Measurements from ENCODE around the gene LCN1.

DNA sequence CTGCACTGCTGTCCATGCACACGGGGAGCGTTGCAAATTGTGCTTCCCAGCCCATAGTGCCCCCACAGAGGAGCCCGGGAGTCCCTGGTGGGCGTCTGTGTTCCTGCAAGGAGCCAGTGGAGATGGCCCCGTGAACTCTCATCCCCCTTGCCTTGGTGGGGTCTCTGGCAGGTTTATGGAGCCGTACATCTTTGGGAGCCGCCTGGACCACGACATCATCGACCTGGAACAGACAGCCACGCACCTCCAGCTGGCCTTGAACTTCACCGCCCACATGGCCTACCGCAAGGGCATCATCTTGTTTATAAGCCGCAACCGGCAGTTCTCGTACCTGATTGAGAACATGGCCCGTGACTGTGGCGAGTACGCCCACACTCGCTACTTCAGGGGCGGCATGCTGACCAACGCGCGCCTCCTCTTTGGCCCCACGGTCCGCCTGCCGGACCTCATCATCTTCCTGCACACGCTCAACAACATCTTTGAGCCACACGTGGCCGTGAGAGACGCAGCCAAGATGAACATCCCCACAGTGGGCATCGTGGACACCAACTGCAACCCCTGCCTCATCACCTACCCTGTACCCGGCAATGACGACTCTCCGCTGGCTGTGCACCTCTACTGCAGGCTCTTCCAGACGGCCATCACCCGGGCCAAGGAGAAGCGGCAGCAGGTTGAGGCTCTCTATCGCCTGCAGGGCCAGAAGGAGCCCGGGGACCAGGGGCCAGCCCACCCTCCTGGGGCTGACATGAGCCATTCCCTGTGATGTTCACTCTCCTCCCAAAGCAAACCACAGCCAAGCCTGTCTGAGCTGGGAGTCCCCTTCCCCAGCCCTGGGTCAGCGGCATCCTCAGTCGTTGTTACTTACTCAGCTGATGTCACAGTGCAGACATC lies 17.6 kb upstream of the LCN1 start:
- TF ChIP-seq, protein P1, sequence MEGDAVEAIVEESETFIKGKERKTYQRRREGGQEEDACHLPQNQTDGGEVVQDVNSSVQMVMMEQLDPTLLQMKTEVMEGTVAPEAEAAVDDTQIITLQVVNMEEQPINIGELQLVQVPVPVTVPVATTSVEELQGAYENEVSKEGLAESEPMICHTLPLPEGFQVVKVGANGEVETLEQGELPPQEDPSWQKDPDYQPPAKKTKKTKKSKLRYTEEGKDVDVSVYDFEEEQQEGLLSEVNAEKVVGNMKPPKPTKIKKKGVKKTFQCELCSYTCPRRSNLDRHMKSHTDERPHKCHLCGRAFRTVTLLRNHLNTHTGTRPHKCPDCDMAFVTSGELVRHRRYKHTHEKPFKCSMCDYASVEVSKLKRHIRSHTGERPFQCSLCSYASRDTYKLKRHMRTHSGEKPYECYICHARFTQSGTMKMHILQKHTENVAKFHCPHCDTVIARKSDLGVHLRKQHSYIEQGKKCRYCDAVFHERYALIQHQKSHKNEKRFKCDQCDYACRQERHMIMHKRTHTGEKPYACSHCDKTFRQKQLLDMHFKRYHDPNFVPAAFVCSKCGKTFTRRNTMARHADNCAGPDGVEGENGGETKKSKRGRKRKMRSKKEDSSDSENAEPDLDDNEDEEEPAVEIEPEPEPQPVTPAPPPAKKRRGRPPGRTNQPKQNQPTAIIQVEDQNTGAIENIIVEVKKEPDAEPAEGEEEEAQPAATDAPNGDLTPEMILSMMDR (IDR thresholded peaks at IDR 0.05; ENCODE audit: insufficient read depth, low read length): no peak
- TF ChIP-seq, protein P2, sequence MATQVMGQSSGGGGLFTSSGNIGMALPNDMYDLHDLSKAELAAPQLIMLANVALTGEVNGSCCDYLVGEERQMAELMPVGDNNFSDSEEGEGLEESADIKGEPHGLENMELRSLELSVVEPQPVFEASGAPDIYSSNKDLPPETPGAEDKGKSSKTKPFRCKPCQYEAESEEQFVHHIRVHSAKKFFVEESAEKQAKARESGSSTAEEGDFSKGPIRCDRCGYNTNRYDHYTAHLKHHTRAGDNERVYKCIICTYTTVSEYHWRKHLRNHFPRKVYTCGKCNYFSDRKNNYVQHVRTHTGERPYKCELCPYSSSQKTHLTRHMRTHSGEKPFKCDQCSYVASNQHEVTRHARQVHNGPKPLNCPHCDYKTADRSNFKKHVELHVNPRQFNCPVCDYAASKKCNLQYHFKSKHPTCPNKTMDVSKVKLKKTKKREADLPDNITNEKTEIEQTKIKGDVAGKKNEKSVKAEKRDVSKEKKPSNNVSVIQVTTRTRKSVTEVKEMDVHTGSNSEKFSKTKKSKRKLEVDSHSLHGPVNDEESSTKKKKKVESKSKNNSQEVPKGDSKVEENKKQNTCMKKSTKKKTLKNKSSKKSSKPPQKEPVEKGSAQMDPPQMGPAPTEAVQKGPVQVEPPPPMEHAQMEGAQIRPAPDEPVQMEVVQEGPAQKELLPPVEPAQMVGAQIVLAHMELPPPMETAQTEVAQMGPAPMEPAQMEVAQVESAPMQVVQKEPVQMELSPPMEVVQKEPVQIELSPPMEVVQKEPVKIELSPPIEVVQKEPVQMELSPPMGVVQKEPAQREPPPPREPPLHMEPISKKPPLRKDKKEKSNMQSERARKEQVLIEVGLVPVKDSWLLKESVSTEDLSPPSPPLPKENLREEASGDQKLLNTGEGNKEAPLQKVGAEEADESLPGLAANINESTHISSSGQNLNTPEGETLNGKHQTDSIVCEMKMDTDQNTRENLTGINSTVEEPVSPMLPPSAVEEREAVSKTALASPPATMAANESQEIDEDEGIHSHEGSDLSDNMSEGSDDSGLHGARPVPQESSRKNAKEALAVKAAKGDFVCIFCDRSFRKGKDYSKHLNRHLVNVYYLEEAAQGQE (IDR thresholded peaks at IDR 0.05; ENCODE audit: insufficient replicate concordance, low read depth): no peak
- 0 out of 2 replicates have a peak, but pooled peaks have one; percentile 7 for TF ChIP-seq POLR2AphosphoS5 (IDR thresholded peaks at IDR 0.05; ENCODE audit: low read depth)

Measured in HL-60 (cell line).